ENCODE results near the gene RSAD1.

DNA sequence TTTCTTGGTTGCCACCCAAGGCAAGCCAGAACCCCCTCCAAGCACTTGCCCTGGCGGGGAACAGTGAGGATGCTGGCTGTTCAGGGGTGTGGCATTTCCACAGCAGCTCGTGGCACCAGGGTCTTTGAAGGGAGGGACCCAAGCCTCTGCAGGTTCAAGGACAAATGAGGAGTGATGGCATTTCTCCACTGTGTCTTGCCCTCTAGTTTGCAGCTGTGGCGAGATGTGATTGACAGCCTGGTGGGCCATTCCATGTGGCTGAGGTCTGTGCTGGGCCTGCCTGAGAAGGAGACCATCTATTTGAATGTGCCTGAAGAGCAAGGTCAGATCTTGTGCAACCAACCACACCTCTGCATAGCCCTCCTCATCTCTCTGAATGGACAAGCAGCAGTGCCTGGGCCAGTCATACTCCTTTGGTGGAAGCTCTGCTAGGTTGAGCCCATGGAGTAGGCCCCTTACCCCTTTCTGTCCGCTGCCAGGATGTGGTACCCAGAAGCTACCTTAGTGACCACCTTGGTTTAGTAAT, 49.4 kb downstream of the RSAD1 start:
- no peak for TF ChIP-seq CTCF (IDR thresholded peaks at IDR 0.05)
- TF ChIP-seq EZH2 (IDR thresholded peaks at IDR 0.05), result no peak
- TF ChIP-seq EZH2phosphoT487 (IDR thresholded peaks at IDR 0.05), result no peak

Measured in neural progenitor cell (in vitro differentiated cells).